ENCODE measurements around the gene MYH7B.

DNA sequence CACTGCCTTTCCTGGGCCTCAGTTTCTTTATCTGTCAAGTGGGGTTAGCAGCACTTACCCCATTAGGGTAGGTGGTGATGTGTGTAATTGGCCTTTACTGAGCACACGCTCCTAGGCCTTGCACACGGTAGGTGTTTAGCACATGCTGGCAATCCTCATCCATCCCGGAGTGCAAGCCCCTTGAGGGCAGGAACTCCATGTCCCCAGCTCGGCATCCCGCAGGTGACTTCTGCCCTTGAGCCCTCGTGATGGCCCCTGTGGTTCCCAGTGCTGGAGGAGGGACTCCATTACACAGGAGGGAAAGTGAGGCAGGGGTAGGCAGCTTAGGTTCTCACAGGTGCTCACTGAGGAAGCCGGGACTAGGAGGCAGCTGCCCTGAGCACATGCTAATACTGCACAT, 40.0 kb downstream of the MYH7B start:
- TF ChIP-seq POLR2AphosphoS5 (IDR thresholded peaks at IDR 0.05; ENCODE audit: low read depth, low read length) (no peak), POLR2A (IDR thresholded peaks at IDR 0.05; ENCODE audit: low read depth, low read length) (no peak), SPI1 (IDR thresholded peaks at IDR 0.05; ENCODE audit: low read depth, low read length) (no peak), TAF1 (IDR thresholded peaks at IDR 0.05; ENCODE audit: low read depth, low read length) (no peak)
